ENCODE measurements around the gene LRRC26.

LRRC26 gene

GRCh38 chr9:137167277-137167746, 2.5 kb downstream of the LRRC26 start:
- no peak for FAIRE-seq

- no peak for FAIRE-seq
Measured at GRCh38 chr9:137166380-137167229, 3.2 kb downstream of the LRRC26 start.

- no peak for FAIRE-seq
Measured at GRCh38 chr9:137165250-137165836, 4.5 kb downstream of the LRRC26 start.

GRCh38 chr9:137164370-137165249, 5.2 kb downstream of the LRRC26 start:
- no peak for FAIRE-seq

GRCh38 chr9:137163805-137164204, 6.0 kb downstream of the LRRC26 start:
- no peak for FAIRE-seq

- FAIRE-seq: no peak
Measured at GRCh38 chr9:137163365-137163715, 6.5 kb downstream of the LRRC26 start.

GRCh38 chr9:137162505-137163364, 7.1 kb downstream of the LRRC26 start:
- no peak for FAIRE-seq

- FAIRE-seq: no peak
Measured at GRCh38 chr9:137161558-137162486, 8.0 kb downstream of the LRRC26 start.

GRCh38 chr9:137160716-137161557, 8.9 kb downstream of the LRRC26 start:
- no peak for FAIRE-seq

GRCh38 chr9:137160054-137160425, 9.8 kb downstream of the LRRC26 start:
- FAIRE-seq: no peak

- no peak for FAIRE-seq
Measured at GRCh38 chr9:137159105-137160053, 10.5 kb downstream of the LRRC26 start.

GRCh38 chr9:137158625-137159024, 11.2 kb downstream of the LRRC26 start:
- FAIRE-seq: no peak

GRCh38 chr9:137157618-137158415, 12.0 kb downstream of the LRRC26 start:
- no peak for FAIRE-seq

- FAIRE-seq: no peak
Measured at GRCh38 chr9:137156567-137157375, 13.1 kb downstream of the LRRC26 start.

GRCh38 chr9:137152844-137153405, 16.9 kb downstream of the LRRC26 start:
- no peak for FAIRE-seq

GRCh38 chr9:137150617-137151457, 19.0 kb downstream of the LRRC26 start:
- no peak for FAIRE-seq
